Measurements from ENCODE around the gene PACRG. TPM values are rescaled to one million over a fixed set of nuclear protein-coding genes. Genes with fewer than 3 reads are reported as not detected.

PACRG gene
- total and polyA plus RNA-seq, 2 donors (not counting 3 experiments of a cell fraction or from before 2014, with no cell fraction given): 0.08 TPM; not detected in 1

- Histone ChIP-seq H4K20me1 (replicated peaks; ENCODE audit: control insufficient read depth, extremely low read depth, insufficient read depth, low read length) (no peaks in the 10 kb centered on the region), H2AFZ (ENCODE audit: low read depth, low read length) (no peak overlapping the region), H3K4me1 (ENCODE audit: control insufficient read depth, extremely low read depth, insufficient read depth, low read length) (no peaks in the 10 kb centered on the region), H3K36me3 (ENCODE audit: control insufficient read depth in 2 of 2, extremely low read depth in 1 of 2, insufficient read depth in 2 of 2, low read length in 2 of 2) (no peaks in the 10 kb centered on the region), H3K79me2 (ENCODE audit: control insufficient read depth, insufficient read depth, low read length) (no peaks in the 10 kb centered on the region), H3K9me3 (replicated peaks; ENCODE audit: control insufficient read depth, insufficient read depth, low read length) (peaks cover 2% of the 10 kb centered on the region), H3K27ac (ENCODE audit: insufficient read depth, low read depth, low read length) (no peak overlapping the region), H3K9me1 (replicated peaks; ENCODE audit: control insufficient read depth, extremely low read depth, insufficient read depth, low read length) (no peaks in the 10 kb centered on the region), H3K9ac (replicated peaks; ENCODE audit: extremely low read depth, insufficient read depth, low read length) (no peak overlapping the region), H3K4me3 (replicated peaks in 1 of 3; ENCODE audit: insufficient read depth in 1 of 3, low read depth in 1 of 3, low read length in 3 of 3) (no peak overlapping the region), H3K27me3 (ENCODE audit: control insufficient read depth in 2 of 2, insufficient read depth in 2 of 2, low read length in 2 of 2) (no peaks in the 10 kb centered on the region), H3K4me2 (ENCODE audit: insufficient read depth, low read length) (no peak overlapping the region)
- DNase-seq (ENCODE audit: low read depth, low spot score) (no peak), FAIRE-seq (no peak)
- dilution Hi-C loops (cut with MboI; ENCODE audit: extremely low pct_ligation_motif_present, low sequenced_read_pairs): no loop called here
- TF ChIP-seq JUN (IDR thresholded peaks at IDR 0.05; ENCODE audit: borderline replicate concordance, insufficient read depth, insufficient read length, low read depth): no peak
- TF ChIP-seq CTCF (IDR thresholded peaks at IDR 0.05; ENCODE audit: extremely low read depth in 1 of 2, insufficient read depth in 1 of 2, low read depth in 1 of 2, low read length in 2 of 2): no peak
- no peak for TF ChIP-seq FOS (IDR thresholded peaks at IDR 0.05; ENCODE audit: borderline replicate concordance, insufficient read depth, low read length)
- TF ChIP-seq EZH2 (IDR thresholded peaks at IDR 0.05; ENCODE audit: borderline replicate concordance, low read depth, low read length, severe bottlenecking): no peak
- intact Hi-C loops (cut with micrococcal nuclease): loop anchor here (1.0 kb wide), 1 partner anchor 15 kb away; no protein-coding TSS in a partner anchor
- no TSS peak for BruUV-seq (replicated peaks)
- POLR2A ChIA-PET: no interaction called here
- CTCF ChIA-PET: no interaction called here
Measured at GRCh38 chr6:162798546-162799266, 70.9 kb downstream of the PACRG start.
